PC-3 (cell line): ENCODE measurements around the gene GCGR. TPM values are rescaled to one million over a fixed set of nuclear protein-coding genes. Genes with fewer than 3 reads are reported as not detected.
A peak's percentile ranks its signal among the peaks of the same experiment; 100 is the strongest.

Source experiments
- ATAC-seq: fragments of 200-7000 bp; cut with Tn5 transposase; 2 replicates; pipeline ENCODE4 v1.9.1; 2020; ENCODE audit warnings: mild to moderate bottlenecking, moderate library complexity
- BruUV-seq: library from RNA; stranded (reverse); fragments of 400-500 nt; replicated peaks from 2 replicates; lab custom pipeline; 2021; lab: Mats Ljungman, UMichigan
- CTCF ChIA-PET: fragments of 300-600 bp; sonication (Branson Sonifier 250); formaldehyde crosslinking; loops from one replicate; lab custom pipeline; 2022; ENCODE audit warnings: antibody characterized with exemption; lab: Charles Lee
- POLR2A ChIA-PET: fragments of 300-600 bp; sonication (Branson Sonifier 250); formaldehyde crosslinking; loops from one replicate; lab custom pipeline; 2022; ENCODE audit warnings: antibody characterized with exemption; ENCODE audit not compliant: unreplicated experiment; lab: Charles Lee
- DNase-seq: peaks from one replicate; pipeline ENCODE4 v3.0.0-alpha.2; 2015
- H2AFZ ChIP-seq: fragments of 300-600 bp; sonication (generic); 2 replicates; pipeline ENCODE4 v1.6.0; 2016; ENCODE audit warnings: antibody characterized with exemption, low read length
- H3F3A ChIP-seq: fragments of 300-600 bp; sonication (generic); one replicate; pipeline ENCODE4 v1.6.0; 2017; ENCODE audit warnings: antibody characterized with exemption, low read length, control low read depth, mild to moderate bottlenecking; ENCODE audit not compliant: unreplicated experiment
- H3K27ac ChIP-seq: fragments of 300-600 bp; sonication (generic); 2 replicates; pipeline ENCODE4 v1.5.1; 2016; ENCODE audit warnings: mild to moderate bottlenecking, low read length
- H3K27me3 ChIP-seq: fragments of 300-600 bp; sonication (generic); 2 replicates; pipeline ENCODE4 v1.6.1; 2016; ENCODE audit warnings: low read length, mixed read lengths
- H3K36me3 ChIP-seq: fragments of 300-600 bp; sonication (generic); 2 replicates; pipeline ENCODE4 v1.6.1; 2016; ENCODE audit warnings: low read depth, mixed run types, low read length, mixed read lengths
- H3K4me1 ChIP-seq: fragments of 300-600 bp; sonication (generic); 2 replicates; pipeline ENCODE4 v1.5.1; 2016; ENCODE audit warnings: low read length; ENCODE audit not compliant: insufficient read depth
- H3K4me2 ChIP-seq: fragments of 300-600 bp; sonication (generic); 2 replicates; pipeline ENCODE4 v1.6.0; 2016; ENCODE audit warnings: low read length
- H3K4me3 ChIP-seq: fragments of 300-600 bp; sonication (generic); 2 replicates; pipeline ENCODE4 v1.5.1; 2016; ENCODE audit warnings: mild to moderate bottlenecking, low read length, mixed read lengths
- H3K79me2 ChIP-seq: fragments of 300-600 bp; sonication (generic); 2 replicates; pipeline ENCODE4 v1.6.1; 2017; ENCODE audit warnings: low read length, mixed read lengths
- H3K9ac ChIP-seq: fragments of 300-600 bp; sonication (generic); 2 replicates; pipeline ENCODE4 v1.6.0; 2016; ENCODE audit warnings: mild to moderate bottlenecking, low read length
- H3K9me2 ChIP-seq: fragments of 300-600 bp; sonication (generic); replicated peaks from 2 replicates; pipeline ENCODE4 v1.6.1; 2016; ENCODE audit warnings: mixed run types, low read length, mixed read lengths
- H3K9me3 ChIP-seq: fragments of 300-600 bp; sonication (generic); 2 replicates; pipeline ENCODE4 v1.6.1; 2016; ENCODE audit warnings: low read length, mixed read lengths
- H4K20me1 ChIP-seq: fragments of 300-600 bp; sonication (generic); 2 replicates; pipeline ENCODE4 v1.6.1; 2016; ENCODE audit warnings: low read length, mixed read lengths
- EZH2 ChIP-seq: fragments of 300-600 bp; sonication (generic); IDR thresholded peaks from one replicate; pipeline ENCODE4 v1.6.1; 2017; ENCODE audit warnings: antibody characterized with exemption, mild to moderate bottlenecking, low read length; ENCODE audit not compliant: unreplicated experiment
- EZH2phosphoT487 ChIP-seq: fragments of 300-600 bp; sonication (generic); IDR thresholded peaks from 2 replicates; pipeline ENCODE4 v1.6.1; 2018; ENCODE audit warnings: mild to moderate bottlenecking, antibody characterized with exemption, low read length, borderline replicate concordance
- intact Hi-C: fragments of 100-400 bp; cut with micrococcal nuclease; formaldehyde crosslinking; loops from 2 replicates; pipeline ENCODE4 v1.9.0; 2023
- total RNA-seq: library from RNA; depleted of rRNA; stranded (reverse); fragments of >200 nt; gene quantifications from 2 replicates; pipeline ENCODE4 v1.2.3, GENCODE V29; 2014
- TF ChIP-seq, protein P1 (sequence below): fragments of 300-600 bp; sonication (generic); conservative IDR thresholded peaks from 2 replicates; pipeline ENCODE4 v1.5.1; 2017; ENCODE audit warnings: antibody characterized with exemption, low read depth, mild to moderate bottlenecking, low read length

The GCGR gene
- total RNA-seq, 1 experiment from 2014 or later: 0.11 TPM

GRCh38 chr17:81802048-81802758, 1.7 kb upstream of the GCGR start:
- ATAC-seq (no peak), DNase-seq (no peak)
- H3K4me1 ChIP-seq: no peaks in the 10 kb centered on the region
- no peaks in the 10 kb centered on the region for H4K20me1 ChIP-seq
- ChIA-PET POLR2A (no interaction called here), CTCF (no interaction called here)
- BruUV-seq: no TSS peak
- intact Hi-C loops: no loop called here
- no peak overlapping the region for H3K9ac ChIP-seq
- no peaks in the 10 kb centered on the region for H3K9me2 ChIP-seq
- no peak overlapping the region for H3K27ac ChIP-seq
- TF ChIP-seq EZH2phosphoT487 (no peak), EZH2 (no peak)
- TF ChIP-seq, protein P1, sequence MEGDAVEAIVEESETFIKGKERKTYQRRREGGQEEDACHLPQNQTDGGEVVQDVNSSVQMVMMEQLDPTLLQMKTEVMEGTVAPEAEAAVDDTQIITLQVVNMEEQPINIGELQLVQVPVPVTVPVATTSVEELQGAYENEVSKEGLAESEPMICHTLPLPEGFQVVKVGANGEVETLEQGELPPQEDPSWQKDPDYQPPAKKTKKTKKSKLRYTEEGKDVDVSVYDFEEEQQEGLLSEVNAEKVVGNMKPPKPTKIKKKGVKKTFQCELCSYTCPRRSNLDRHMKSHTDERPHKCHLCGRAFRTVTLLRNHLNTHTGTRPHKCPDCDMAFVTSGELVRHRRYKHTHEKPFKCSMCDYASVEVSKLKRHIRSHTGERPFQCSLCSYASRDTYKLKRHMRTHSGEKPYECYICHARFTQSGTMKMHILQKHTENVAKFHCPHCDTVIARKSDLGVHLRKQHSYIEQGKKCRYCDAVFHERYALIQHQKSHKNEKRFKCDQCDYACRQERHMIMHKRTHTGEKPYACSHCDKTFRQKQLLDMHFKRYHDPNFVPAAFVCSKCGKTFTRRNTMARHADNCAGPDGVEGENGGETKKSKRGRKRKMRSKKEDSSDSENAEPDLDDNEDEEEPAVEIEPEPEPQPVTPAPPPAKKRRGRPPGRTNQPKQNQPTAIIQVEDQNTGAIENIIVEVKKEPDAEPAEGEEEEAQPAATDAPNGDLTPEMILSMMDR: no peak
- H3K4me2 ChIP-seq: no peak overlapping the region
- no peaks in the 10 kb centered on the region for H3K9me3 ChIP-seq
- peaks cover 46% of the 10 kb centered on the region for H3K27me3 ChIP-seq
- H2AFZ ChIP-seq: no peak overlapping the region
- H3F3A ChIP-seq: no peaks in the 10 kb centered on the region
- no peak overlapping the region for H3K4me3 ChIP-seq
- H3K36me3 ChIP-seq: no peaks in the 10 kb centered on the region
- no peaks in the 10 kb centered on the region for H3K79me2 ChIP-seq

DNA sequence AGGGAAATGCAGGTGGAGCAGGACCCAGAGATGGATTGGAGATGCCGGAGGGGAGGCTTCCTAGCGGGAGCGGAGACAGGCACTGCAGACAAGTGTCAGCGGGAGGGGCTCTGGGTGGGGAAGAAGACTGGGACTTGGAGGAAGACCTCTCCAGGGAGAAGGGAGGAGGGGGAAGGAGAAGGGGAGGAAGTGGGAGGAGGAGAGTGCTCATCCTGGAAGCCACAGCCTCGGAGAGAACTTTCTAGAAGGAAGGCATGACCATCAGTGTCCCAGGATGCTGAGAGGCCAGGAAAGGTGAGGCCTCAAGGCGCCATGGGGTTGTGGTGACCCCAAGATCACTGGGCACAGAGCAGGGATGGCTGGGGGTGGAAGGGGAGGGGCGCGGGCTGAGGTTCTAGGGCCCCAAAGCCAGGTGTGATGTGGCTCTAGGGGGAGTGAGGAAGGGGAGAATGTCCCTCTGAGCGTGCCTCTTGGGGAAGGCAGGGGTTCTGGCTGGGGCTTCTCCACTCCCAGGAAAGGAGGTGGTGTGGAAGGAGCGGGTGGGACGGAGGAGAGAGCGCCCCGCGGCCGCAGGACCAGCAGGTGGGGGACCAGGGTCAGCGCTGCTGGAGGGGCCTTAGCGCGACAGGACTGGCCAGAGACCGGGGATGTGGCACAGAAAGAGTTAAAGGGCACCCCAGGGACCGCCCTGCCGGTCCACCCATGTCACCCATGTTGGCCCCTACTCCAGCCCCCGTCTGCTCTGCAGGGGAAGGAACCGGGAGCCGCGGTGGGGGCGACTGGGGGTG, 900 bp upstream of the GCGR start:
- Histone ChIP-seq H3K9me2 (no peaks in the 10 kb centered on the region), H3K79me2 (no peaks in the 10 kb centered on the region), H3K9ac (no peak overlapping the region), H2AFZ (no peak overlapping the region), H4K20me1 (no peaks in the 10 kb centered on the region), H3K4me3 (no peak overlapping the region), H3K4me1 (no peaks in the 10 kb centered on the region), H3K27ac (no peak overlapping the region), H3F3A (no peaks in the 10 kb centered on the region), H3K36me3 (no peaks in the 10 kb centered on the region), H3K4me2 (no peak overlapping the region), H3K9me3 (no peaks in the 10 kb centered on the region), H3K27me3 (peaks cover 54% of the 10 kb centered on the region)
- DNase-seq (no peak), ATAC-seq (no peak)
- TF ChIP-seq EZH2: no peak
- TF ChIP-seq EZH2phosphoT487: no peak
- intact Hi-C loops: no loop called here
- POLR2A ChIA-PET: no interaction called here
- no TSS peak for BruUV-seq
- CTCF ChIA-PET: no interaction called here

- no peak overlapping the region for H3K9ac ChIP-seq
- H3K27ac ChIP-seq: no peak overlapping the region
- no peaks in the 10 kb centered on the region for H3K4me1 ChIP-seq
- H3K4me3 ChIP-seq: no peak overlapping the region
- H2AFZ ChIP-seq: no peak overlapping the region
- CTCF ChIA-PET: no interaction called here
- peaks cover 63% of the 10 kb centered on the region for H3K27me3 ChIP-seq
- ATAC-seq (peak; percentile 21; the same call in 1 of the 2 replicates), DNase-seq (no peak)
- no peaks in the 10 kb centered on the region for H3K9me2 ChIP-seq
- no peak overlapping the region for H3K4me2 ChIP-seq
- POLR2A ChIA-PET: no interaction called here
- BruUV-seq: no TSS peak
- no peaks in the 10 kb centered on the region for H4K20me1 ChIP-seq
- H3K79me2 ChIP-seq: no peaks in the 10 kb centered on the region
- peak; percentile 66 for TF ChIP-seq EZH2
- TF ChIP-seq, protein P1: no peak
- no peaks in the 10 kb centered on the region for H3K36me3 ChIP-seq
- H3K9me3 ChIP-seq: no peaks in the 10 kb centered on the region
- H3F3A ChIP-seq: no peaks in the 10 kb centered on the region
- intact Hi-C loops: no loop called here
Measured at GRCh38 chr17:81804559-81805399, 829 bp downstream of the GCGR start.
